HCT116 (cell line): ENCODE measurements around the gene PDE4D.

Experiments
- EGR1 ChIP-seq: IDR thresholded peaks from 2 replicates; pipeline ENCODE4 v1.6.1; 2012; ENCODE audit warnings: low read depth
- EZH2 ChIP-seq: fragments of 200-600 bp; sonication (generic); IDR thresholded peaks from 2 replicates; pipeline ENCODE4 v1.6.1; 2017; ENCODE audit warnings: antibody characterized with exemption, mixed run types
- EZH2phosphoT487 ChIP-seq: fragments of 200-600 bp; IDR thresholded peaks from 2 replicates; pipeline ENCODE4 v1.6.1; 2018; ENCODE audit warnings: antibody characterized with exemption, borderline replicate concordance
- POLR2A ChIP-seq: IDR thresholded peaks from 2 replicates; pipeline ENCODE4 v1.7.0; 2011; ENCODE audit warnings: borderline replicate concordance; ENCODE audit not compliant: insufficient read depth, insufficient read length; ENCODE audit errors: extremely low read depth
- POLR2AphosphoS5 ChIP-seq: IDR thresholded peaks from 2 replicates; pipeline ENCODE4 v1.6.1; 2011; ENCODE audit warnings: mild to moderate bottlenecking, low read depth, low read length, moderate library complexity
- TF ChIP-seq, protein P1 (sequence below), 3 experiments: fragments of 200-600 bp in 1 of 3; sonication (generic) in 1 of 3; IDR thresholded peaks in 2 of 3; conservative IDR thresholded peaks in 1 of 3; 2 replicates each; pipeline ENCODE4 v1.5.1; 2012 to 2017; ENCODE audit warnings: low read depth in 2 of 3, low read length in 2 of 3, antibody characterized with exemption in 1 of 3, borderline replicate concordance in 1 of 3, control low read depth in 1 of 3, mild to moderate bottlenecking in 1 of 3, mixed read lengths in 1 of 3, mixed run types in 1 of 3, moderate library complexity in 1 of 3; ENCODE audit not compliant: insufficient read depth in 1 of 3
- TF ChIP-seq, protein P2 (sequence below): IDR thresholded peaks from 2 replicates; pipeline ENCODE4 v1.6.1; 2012

DNA sequence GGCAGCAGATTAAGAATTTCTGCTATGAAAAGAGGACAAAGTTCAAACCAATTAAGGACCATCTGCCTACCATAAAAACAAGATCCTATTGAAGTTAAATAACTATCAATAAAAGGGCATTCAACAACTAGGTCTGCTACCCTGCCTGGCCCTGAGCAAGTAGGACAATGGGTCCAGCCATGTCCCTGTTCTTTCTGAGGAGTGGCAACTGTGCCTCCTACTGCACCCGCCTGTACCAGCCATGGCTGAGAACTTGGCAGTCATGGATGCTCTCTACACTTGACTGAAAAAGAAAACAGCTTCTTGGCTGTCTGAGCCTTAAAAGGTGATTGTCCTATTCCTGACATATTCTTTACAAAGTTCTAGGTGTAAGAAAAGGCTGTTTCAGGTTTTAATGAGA lies 652.4 kb downstream of the PDE4D start:
- TF ChIP-seq, protein P1, sequence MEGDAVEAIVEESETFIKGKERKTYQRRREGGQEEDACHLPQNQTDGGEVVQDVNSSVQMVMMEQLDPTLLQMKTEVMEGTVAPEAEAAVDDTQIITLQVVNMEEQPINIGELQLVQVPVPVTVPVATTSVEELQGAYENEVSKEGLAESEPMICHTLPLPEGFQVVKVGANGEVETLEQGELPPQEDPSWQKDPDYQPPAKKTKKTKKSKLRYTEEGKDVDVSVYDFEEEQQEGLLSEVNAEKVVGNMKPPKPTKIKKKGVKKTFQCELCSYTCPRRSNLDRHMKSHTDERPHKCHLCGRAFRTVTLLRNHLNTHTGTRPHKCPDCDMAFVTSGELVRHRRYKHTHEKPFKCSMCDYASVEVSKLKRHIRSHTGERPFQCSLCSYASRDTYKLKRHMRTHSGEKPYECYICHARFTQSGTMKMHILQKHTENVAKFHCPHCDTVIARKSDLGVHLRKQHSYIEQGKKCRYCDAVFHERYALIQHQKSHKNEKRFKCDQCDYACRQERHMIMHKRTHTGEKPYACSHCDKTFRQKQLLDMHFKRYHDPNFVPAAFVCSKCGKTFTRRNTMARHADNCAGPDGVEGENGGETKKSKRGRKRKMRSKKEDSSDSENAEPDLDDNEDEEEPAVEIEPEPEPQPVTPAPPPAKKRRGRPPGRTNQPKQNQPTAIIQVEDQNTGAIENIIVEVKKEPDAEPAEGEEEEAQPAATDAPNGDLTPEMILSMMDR (IDR thresholded peaks at IDR 0.05 in 2 of 3, conservative IDR thresholded peaks at IDR 0.05 in 1 of 3; ENCODE audit: borderline replicate concordance in 1 of 3, insufficient read depth in 1 of 3, low read depth in 2 of 3, low read length in 2 of 3) = no peak
- TF ChIP-seq POLR2A (no peak), EGR1 (no peak), POLR2AphosphoS5 (no peak), EZH2 (no peak), EZH2phosphoT487 (no peak)
- TF ChIP-seq, protein P2, sequence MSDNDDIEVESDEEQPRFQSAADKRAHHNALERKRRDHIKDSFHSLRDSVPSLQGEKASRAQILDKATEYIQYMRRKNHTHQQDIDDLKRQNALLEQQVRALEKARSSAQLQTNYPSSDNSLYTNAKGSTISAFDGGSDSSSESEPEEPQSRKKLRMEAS = no peak
